GM12878 (cell line): ENCODE results near the gene IDH3A. TPM values are rescaled to one million over a fixed set of nuclear protein-coding genes. Genes with fewer than 3 reads are reported as not detected.

Experiments
- ATAC-seq: fragments of 200-7000 bp; cut with Tn5 transposase; 3 replicates; pipeline ENCODE4 v1.9.1; 2020; ENCODE audit warnings: mild to moderate bottlenecking, moderate library complexity
- BruUV-seq: library from RNA; stranded (reverse); fragments of 400-500 nt; replicated peaks from 2 replicates; lab custom pipeline; 2021; lab: Mats Ljungman, UMichigan
- CTCF ChIA-PET: fragments of 300-600 bp; sonication (Branson Sonifier 250); formaldehyde crosslinking; extraction: SDS; loops from one replicate; lab custom pipeline; 2021; ENCODE audit warnings: inconsistent platforms; lab: Yijun Ruan, JAX
- POLR2A ChIA-PET: fragments of 350-600 bp; formaldehyde crosslinking; extraction: SDS; loops from one replicate; lab custom pipeline; 2021; ENCODE audit warnings: inconsistent platforms; lab: Charles Lee
- RAD21 ChIA-PET: fragments of 300-600 bp; sonication (Branson Sonifier 250); formaldehyde crosslinking; loops from one replicate; lab custom pipeline; 2023; ENCODE audit warnings: antibody characterized with exemption; ENCODE audit not compliant: unreplicated experiment; lab: Charles Lee
- SMC1A ChIA-PET: fragments of 300-600 bp; sonication (Branson Sonifier 250); formaldehyde crosslinking; loops from one replicate; lab custom pipeline; 2023; ENCODE audit not compliant: unreplicated experiment, uncharacterized antibody; lab: Charles Lee
- DNase-seq: peaks from one replicate; pipeline ENCODE4 v3.0.0-alpha.2; 2011; ENCODE audit warnings: low read depth, low spot score
- FAIRE-seq: peaks from 3 replicates; lab custom pipeline; 2011; peaks lifted over from hg19 to GRCh38; lab: Jason Lieb, UNC
- H2AFZ ChIP-seq: 2 replicates; pipeline ENCODE4 v1.6.0; 2011; ENCODE audit warnings: low read depth, low read length, control low read depth; ENCODE audit not compliant: control insufficient read depth
- H3K27ac ChIP-seq: 2 replicates; pipeline ENCODE4 v1.5.1; 2011; ENCODE audit warnings: control low read depth; ENCODE audit not compliant: control insufficient read depth, insufficient read depth
- H3K27me3 ChIP-seq, 2 experiments: replicated peaks in 1 of 2; 2 replicates each; pipeline versions ENCODE4 v1.6.0 to v1.6.1; 2011; ENCODE audit warnings: low read length in 1 of 2; ENCODE audit not compliant: control insufficient read depth in 2 of 2, insufficient read depth in 2 of 2
- H3K36me3 ChIP-seq, 2 experiments: 2 replicates each; pipeline ENCODE4 v1.5.1; 2011; ENCODE audit warnings: low read length in 1 of 2; ENCODE audit not compliant: control insufficient read depth in 2 of 2, insufficient read depth in 2 of 2
- H3K4me1 ChIP-seq: 2 replicates; pipeline ENCODE4 v1.6.1; 2011; ENCODE audit warnings: mild to moderate bottlenecking, low read length, moderate library complexity, mixed read lengths; ENCODE audit not compliant: control insufficient read depth, insufficient read depth
- H3K4me2 ChIP-seq: 2 replicates; pipeline ENCODE4 v1.6.0; 2011; ENCODE audit warnings: control low read depth; ENCODE audit not compliant: control insufficient read depth, insufficient read depth
- H3K4me3 ChIP-seq: fragments of 200-600 bp; sonication (generic); 2 replicates; pipeline ENCODE4 v1.5.1; 2016
- H3K79me2 ChIP-seq: 2 replicates; pipeline ENCODE4 v1.6.0; 2011; ENCODE audit warnings: low read length; ENCODE audit not compliant: control insufficient read depth, insufficient read depth
- H3K9ac ChIP-seq: 2 replicates; pipeline ENCODE4 v1.8.0; 2011; ENCODE audit warnings: low read length, control low read depth, mixed read lengths; ENCODE audit not compliant: control insufficient read depth, insufficient read depth
- H3K9me3 ChIP-seq: replicated peaks from 3 replicates; pipeline ENCODE4 v1.5.1; 2011; ENCODE audit warnings: mild to moderate bottlenecking, low read length; ENCODE audit not compliant: control insufficient read depth, insufficient read depth
- H4K20me1 ChIP-seq: 2 replicates; pipeline ENCODE4 v1.6.0; 2011; ENCODE audit not compliant: control insufficient read depth, insufficient read depth
- CBX5 ChIP-seq: sonication (generic); IDR thresholded peaks from 2 replicates; pipeline ENCODE4 v1.6.1; 2016; ENCODE audit warnings: low read depth, moderate library complexity, mild to moderate bottlenecking, inconsistent platforms
- EED ChIP-seq: sonication (generic); IDR thresholded peaks from 2 replicates; pipeline ENCODE4 v1.6.1; 2016; ENCODE audit warnings: antibody characterized with exemption, low read depth
- EGR1 ChIP-seq, 2 experiments: IDR thresholded peaks; 1 replicate in 1 of 2; 2 replicates in 1 of 2; pipeline ENCODE4 v1.6.1; 2011 to 2012; ENCODE audit warnings: low read depth in 2 of 2, low read length in 2 of 2, borderline replicate concordance in 1 of 2, mild to moderate bottlenecking in 1 of 2, moderate library complexity in 1 of 2
- MTA2 ChIP-seq: fragments of 450-650 bp; IDR thresholded peaks from 2 replicates; pipeline ENCODE4 v1.6.1; 2016; ENCODE audit warnings: low read depth, mild to moderate bottlenecking, moderate library complexity
- NFYA ChIP-seq: IDR thresholded peaks from 2 replicates; pipeline ENCODE4 v1.6.1; 2011; ENCODE audit warnings: low read depth, mild to moderate bottlenecking, low read length, improper control_type of control experiment, borderline replicate concordance
- PAX5 ChIP-seq: IDR thresholded peaks from 2 replicates; pipeline ENCODE4 v1.6.1; 2011; ENCODE audit warnings: low read depth, low read length, borderline replicate concordance
- RFX5 ChIP-seq: IDR thresholded peaks from 2 replicates; pipeline ENCODE4 v1.6.1; 2011; ENCODE audit warnings: low read depth, low read length, improper control_type of control experiment
- SMARCA5 ChIP-seq: fragments of 450-650 bp; IDR thresholded peaks from 2 replicates; pipeline ENCODE4 v1.6.1; 2017; ENCODE audit warnings: mild to moderate bottlenecking
- ZBED1 ChIP-seq: IDR thresholded peaks from 2 replicates; pipeline ENCODE4 v1.6.1; 2016; ENCODE audit warnings: borderline replicate concordance
- ZSCAN29 ChIP-seq: fragments of 450-650 bp; IDR thresholded peaks from 2 replicates; pipeline ENCODE4 v1.6.1; 2017; ENCODE audit warnings: mild to moderate bottlenecking, moderate library complexity
- WGBS: methylation state at CpG from one replicate; pipeline ENCODE4 v1.1.6; 2016; ENCODE audit warnings: low lambda C conversion rate; ENCODE audit not compliant: insufficient replicate concordance, insufficient coverage; ENCODE audit errors: missing lambda C conversion rate; 5-methylcytosine and 5-hydroxymethylcytosine counted together
- in situ Hi-C: fragments of 300-500 bp; cut with MboI; formaldehyde crosslinking; loops from 9 replicates; pipeline ENCODE4 v1.14.3; 2018; ENCODE audit warnings: mixed read lengths
- intact Hi-C: fragments of 100-400 bp; cut with micrococcal nuclease; formaldehyde crosslinking; loops from one replicate; pipeline ENCODE4 v1.14.2; 2022; ENCODE audit not compliant: unreplicated experiment
- polyA plus RNA-seq, 11 experiments: library from polyadenylated mRNA; depleted of rRNA in 4 of 11; unstranded in 6 of 11; stranded (reverse) in 5 of 11; fragments of >200 nt; fragmentation: Nextera tagmentation in 4 of 11; fragmentation: Illumina TruSeq in 1 of 11; extraction: Ambion mirVana in 4 of 11; extraction: Trizol in 1 of 11; gene quantifications; 1 replicate in 1 of 11; 2 replicates in 10 of 11; pipeline versions ENCODE4 v1.2.1 to v1.2.3, GENCODE V29; 2011 to 2016; ENCODE audit warnings: inconsistent platforms in 2 of 11, missing spikeins in 2 of 11, low read depth in 1 of 11
- total RNA-seq, 4 experiments: library from RNA; depleted of rRNA in 3 of 4; stranded (reverse); fragments of >200 nt in 3 of 4; fragmentation: Illumina TruSeq in 1 of 4; extraction: Trizol in 1 of 4; gene quantifications; 2 replicates each; pipeline versions ENCODE4 v1.2.1 to v1.2.3, GENCODE V29; 2013 to 2021

The IDH3A gene
- total and polyA plus RNA-seq, 10 of the 15 experiments (the other 5 are each of a cell fraction or from before 2014, with no cell fraction given) = 83.9 to 254 (median 195) TPM

- ChIA-PET CTCF (no interaction called here), RAD21 (no interaction called here), SMC1A (interaction anchor here (1.2 kb wide), 1 partner anchor 13 kb away, joined by 3 read pairs; no protein-coding TSS in a partner anchor), POLR2A (interaction anchor here (0.6 to 1.1 kb wide), 3 partner anchors 12 to 199 kb away, joined by 3 to 6 read pairs (median 3); no protein-coding TSS in a partner anchor)
- Histone ChIP-seq H3K79me2 (peaks cover 8% of the 10 kb centered on the region), H3K27me3 (no peaks in the 10 kb centered on the region), H3K9me3 (no peaks in the 10 kb centered on the region), H3K4me3 (no peak overlapping the region), H3K9ac (no peak overlapping the region), H3K27ac (no peak overlapping the region), H3K4me2 (no peak overlapping the region), H2AFZ (no peak overlapping the region), H3K36me3 (peaks cover 23 to 47% of the 10 kb centered on the region in 2 experiments), H3K4me1 (peaks cover 22% of the 10 kb centered on the region), H4K20me1 (no peaks in the 10 kb centered on the region)
- no peak for FAIRE-seq
- intact Hi-C loops = no loop called here
- 90% methylated on average over 2 of the region's 2 CpGs for WGBS
- in situ Hi-C loops = loop anchor here (25.0 kb wide), 1 partner anchor 823 kb away; no protein-coding TSS in a partner anchor
- BruUV-seq = no TSS peak
- no peak for DNase-seq
- ATAC-seq = no peak
- no peak for TF ChIP-seq EGR1 (IDR thresholded peaks at IDR 0.05; ENCODE audit: borderline replicate concordance in 1 of 2, low read depth in 2 of 2, low read length in 2 of 2)
- TF ChIP-seq RFX5 = no peak
- no peak for TF ChIP-seq ZBED1
- no peak for TF ChIP-seq ZSCAN29
- TF ChIP-seq NFYA = no peak
- no peak for TF ChIP-seq CBX5
- TF ChIP-seq PAX5 = no peak
- TF ChIP-seq MTA2 = no peak
- no peak for TF ChIP-seq SMARCA5
- no peak for TF ChIP-seq EED
These were observed 14.8 kb downstream of the IDH3A start for GRCh38 chr15:78164010-78164409.
